Pancreas (tissue), 10 donors: ENCODE data around the gene AMBP. TPM values are rescaled to one million over a fixed set of nuclear protein-coding genes. Genes with fewer than 3 reads are reported as not detected.
A peak's percentile ranks its signal among the peaks of the same experiment; 100 is the strongest.

Source experiments
- ATAC-seq, 4 donors: fragments of 200-7000 bp; cut with Tn5 transposase; one replicate each; pipeline versions ENCODE4 v1.8.0 to v1.9.1; 2020; ENCODE audit warnings: mild to moderate bottlenecking in 4 of 4, moderate library complexity in 4 of 4
- DNase-seq, 6 donors: peaks; one replicate each; pipeline ENCODE4 v3.0.0-alpha.2; 2020
- FAIRE-seq: peaks from 2 replicates; lab custom pipeline; 2012; peaks lifted over from hg19 to GRCh38; lab: Jason Lieb, UNC
- H3K27ac ChIP-seq, 4 donors: fragments of 200-600 bp; sonication (generic); 1 replicate in 3 of 4; 2 replicates in 1 of 4; pipeline versions ENCODE4 v1.5.0 to v1.8.0; 2020
- H3K27me3 ChIP-seq, 4 donors: fragments of 200-600 bp; one replicate each; pipeline ENCODE4 v1.8.0; 2021
- H3K36me3 ChIP-seq, 3 donors: fragments of 200-600 bp; sonication (generic) in 1 of 3; one replicate each; pipeline versions ENCODE4 v1.5.0 to v1.8.0; 2020 to 2021
- H3K4me1 ChIP-seq, 3 donors: fragments of 200-600 bp; one replicate each; pipeline ENCODE4 v1.8.0; 2021
- H3K4me3 ChIP-seq, 4 donors: fragments of 200-600 bp; sonication (generic) in 2 of 4; one replicate each; pipeline versions ENCODE4 v1.5.0 to v1.8.0; 2020 to 2021
- H3K9me3 ChIP-seq, 4 donors: fragments of 200-600 bp; one replicate each; pipeline ENCODE4 v1.8.0; 2021
- WGBS, 2 donors: extraction: QIAGEN DNeasy Blood & Tissue Kit; methylation state at CpG; one replicate each; pipeline ENCODE4 v1.1.7; 2013; 5-methylcytosine and 5-hydroxymethylcytosine counted together
- intact Hi-C, 3 donors: fragments of 100-400 bp; cut with DNase I; formaldehyde crosslinking; loops; one replicate each; pipeline versions ENCODE4 v1.11.1 to v1.14.2; 2022
- polyA plus RNA-seq, 2 donors: library from polyadenylated mRNA; stranded (reverse); fragments of 200-250 nt; gene quantifications; one replicate each; pipeline ENCODE4 v1.2.3, GENCODE V29; 2013
- total RNA-seq, 6 donors: library from RNA; stranded (reverse); fragmentation: NEBNext Ultra II Directional in 4 of 6; extraction: Animal tissue kit (Norgen Biotek cat#: 25700) in 4 of 6; gene quantifications; one replicate each; pipeline versions ENCODE4 v1.2.1 to v1.2.4, GENCODE V29; 2021 to 2023
- TF ChIP-seq, protein P1 (sequence below), 4 donors: fragments of 200-600 bp; sonication (generic) in 3 of 4; IDR thresholded peaks; one replicate each; pipeline versions ENCODE4 v1.5.0 to v1.8.0; 2021; ENCODE audit warnings: antibody characterized with exemption in 4 of 4
- donor health status: healthy with polysubstance abuse.
- donor health status: DM: no; HTN: no; CAD: no; lungs with moderate emphysema.
- donor health status: DM: no; HTN: no; CAD: no.
- donor health status: control.
- donor health status: control.
- donor health status: Bipolar disorder and iron deficiency.
- donor health status: DM: yes; HTN: yes; CAD: no.
- donor health status: DM: no; HTN: no; CAD: no.
- donor health status: DM: no; HTN: no; CAD: no.
- donor health status: DM: yes; HTN: yes; CAD: no.

The AMBP gene
- total RNA-seq, result 100 to 1,000 TPM in 3 of 6 donors, 10 to 100 TPM in 3; 62.7 to 108 (median 89.2) TPM
- 100 to 1,000 TPM; 178 to 370 TPM for polyA plus RNA-seq

DNA sequence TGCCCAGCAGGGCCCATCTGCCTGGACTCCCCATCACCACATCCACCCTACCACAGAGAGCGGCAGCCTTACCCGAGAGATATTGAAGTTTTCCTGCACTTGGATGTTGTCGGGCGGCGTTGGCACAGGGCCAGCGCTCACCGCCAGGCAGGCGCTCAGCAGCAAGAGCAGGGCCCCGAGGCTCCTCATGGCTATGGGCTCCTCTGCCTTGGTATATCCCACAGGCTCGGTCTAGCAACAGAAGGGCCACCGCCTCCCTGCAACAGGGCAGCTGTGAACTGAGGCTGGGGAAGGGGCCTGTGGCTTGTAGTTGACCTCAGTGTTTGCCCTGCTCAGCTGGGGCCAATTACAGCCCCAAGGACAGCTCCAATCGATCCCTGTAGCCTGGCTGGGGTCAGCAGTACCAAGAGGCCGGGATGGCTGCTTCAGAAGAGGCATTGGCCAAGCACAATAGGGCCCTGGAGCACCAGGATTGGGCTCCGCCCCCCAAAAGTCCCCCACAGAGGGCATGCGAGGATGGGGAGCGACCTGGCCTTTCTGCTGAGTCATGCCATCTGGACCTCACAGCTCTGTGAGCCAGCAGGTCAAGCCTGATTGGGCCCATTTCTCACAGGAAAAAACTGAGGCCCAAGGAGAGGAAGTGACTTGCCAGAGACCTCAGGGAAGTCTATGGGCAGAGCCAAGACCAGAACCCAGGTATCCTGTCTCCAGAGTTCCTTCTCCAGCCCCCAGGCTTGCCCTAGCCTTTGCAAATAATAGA, at the start of gene AMBP:
Gene AMBP (minus strand): TSS at position 280 of the 760 bp plus-strand sequence. CDS start 91 bp downstream, at position 189.
- Histone ChIP-seq H3K27me3 (no peaks in the 10 kb centered on the region), H3K9me3 (no peaks in the 10 kb centered on the region), H3K4me3 (peak within 1 kb of the TSS in 2 of 4 donors; percentile 17 to 24), H3K4me1 (peaks cover 40 to 51% (median 46%) of the 10 kb centered on the region in 3 donors), H3K36me3 (no peaks in the 10 kb centered on the region), H3K27ac (peak within 1 kb of the TSS; percentile 8 to 67 (median 43))
- FAIRE-seq, result no peak
- WGBS, 2 donors, result 14 to 16% methylated on average over 16 of the region's 16 CpGs
- ATAC-seq, result peak in 3 of 4 donors; percentile 4 to 9 (median 6)
- TF ChIP-seq, protein P1, sequence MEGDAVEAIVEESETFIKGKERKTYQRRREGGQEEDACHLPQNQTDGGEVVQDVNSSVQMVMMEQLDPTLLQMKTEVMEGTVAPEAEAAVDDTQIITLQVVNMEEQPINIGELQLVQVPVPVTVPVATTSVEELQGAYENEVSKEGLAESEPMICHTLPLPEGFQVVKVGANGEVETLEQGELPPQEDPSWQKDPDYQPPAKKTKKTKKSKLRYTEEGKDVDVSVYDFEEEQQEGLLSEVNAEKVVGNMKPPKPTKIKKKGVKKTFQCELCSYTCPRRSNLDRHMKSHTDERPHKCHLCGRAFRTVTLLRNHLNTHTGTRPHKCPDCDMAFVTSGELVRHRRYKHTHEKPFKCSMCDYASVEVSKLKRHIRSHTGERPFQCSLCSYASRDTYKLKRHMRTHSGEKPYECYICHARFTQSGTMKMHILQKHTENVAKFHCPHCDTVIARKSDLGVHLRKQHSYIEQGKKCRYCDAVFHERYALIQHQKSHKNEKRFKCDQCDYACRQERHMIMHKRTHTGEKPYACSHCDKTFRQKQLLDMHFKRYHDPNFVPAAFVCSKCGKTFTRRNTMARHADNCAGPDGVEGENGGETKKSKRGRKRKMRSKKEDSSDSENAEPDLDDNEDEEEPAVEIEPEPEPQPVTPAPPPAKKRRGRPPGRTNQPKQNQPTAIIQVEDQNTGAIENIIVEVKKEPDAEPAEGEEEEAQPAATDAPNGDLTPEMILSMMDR (IDR thresholded peaks at IDR 0.05), result no peak
- intact Hi-C loops, result no loop called here
- DNase-seq, result peak in 5 of 6 donors; percentile 51 to 79 (median 61)

DNA sequence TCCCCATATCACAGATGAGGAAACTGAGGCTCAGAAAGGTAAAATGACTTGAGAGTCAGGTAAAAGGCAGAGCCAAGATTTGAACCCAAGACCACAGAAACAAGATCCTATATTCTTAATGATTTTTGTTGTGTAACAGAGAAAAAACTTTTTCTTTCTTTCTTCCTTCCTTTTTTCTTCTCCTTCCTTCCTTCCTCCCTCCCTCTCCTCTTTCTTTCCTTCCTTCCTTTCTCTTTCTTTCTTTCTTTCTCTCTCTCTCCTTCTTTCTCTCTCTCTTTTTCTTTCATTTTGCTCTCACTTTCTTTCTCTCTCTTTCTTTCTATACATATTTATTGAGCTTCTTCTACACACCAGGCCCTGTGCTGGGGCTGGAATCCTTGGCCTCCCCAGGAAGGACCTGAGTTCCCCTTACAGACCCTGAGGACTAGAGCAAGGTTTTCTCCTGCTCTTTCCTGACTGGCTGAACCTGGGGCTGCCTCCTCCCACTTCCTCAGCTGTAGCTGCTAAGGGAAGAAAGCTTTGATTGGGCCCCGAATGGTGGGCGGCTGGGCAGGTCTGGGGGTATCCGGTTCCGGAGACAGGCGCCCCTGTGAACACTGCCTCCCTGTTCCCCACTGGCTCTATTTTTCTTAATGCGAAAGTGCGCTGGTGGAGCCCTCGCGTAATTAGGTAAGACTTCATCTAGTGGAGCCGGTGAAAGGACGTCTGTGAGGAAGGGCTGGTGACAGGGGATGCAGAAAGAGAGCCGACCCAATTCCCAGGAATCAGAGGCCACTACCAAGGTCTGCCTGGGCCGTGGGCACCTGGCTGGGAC, 48.4 kb upstream of the AMBP start:
- H3K4me3 ChIP-seq, result no peak overlapping the region
- no peak for ATAC-seq
- H3K36me3 ChIP-seq, result no peaks in the 10 kb centered on the region
- no peak for DNase-seq
- no peak overlapping the region for H3K27ac ChIP-seq
- TF ChIP-seq, protein P1 (IDR thresholded peaks at IDR 0.05), result no peak
- H3K27me3 ChIP-seq, result no peaks in the 10 kb centered on the region
- no peaks in the 10 kb centered on the region for H3K4me1 ChIP-seq
- no peaks in the 10 kb centered on the region for H3K9me3 ChIP-seq
- FAIRE-seq, result no peak
- intact Hi-C loops, result no loop called here
- WGBS, 2 donors, result 83 to 87% methylated on average over 13 of the region's 13 CpGs

DNA sequence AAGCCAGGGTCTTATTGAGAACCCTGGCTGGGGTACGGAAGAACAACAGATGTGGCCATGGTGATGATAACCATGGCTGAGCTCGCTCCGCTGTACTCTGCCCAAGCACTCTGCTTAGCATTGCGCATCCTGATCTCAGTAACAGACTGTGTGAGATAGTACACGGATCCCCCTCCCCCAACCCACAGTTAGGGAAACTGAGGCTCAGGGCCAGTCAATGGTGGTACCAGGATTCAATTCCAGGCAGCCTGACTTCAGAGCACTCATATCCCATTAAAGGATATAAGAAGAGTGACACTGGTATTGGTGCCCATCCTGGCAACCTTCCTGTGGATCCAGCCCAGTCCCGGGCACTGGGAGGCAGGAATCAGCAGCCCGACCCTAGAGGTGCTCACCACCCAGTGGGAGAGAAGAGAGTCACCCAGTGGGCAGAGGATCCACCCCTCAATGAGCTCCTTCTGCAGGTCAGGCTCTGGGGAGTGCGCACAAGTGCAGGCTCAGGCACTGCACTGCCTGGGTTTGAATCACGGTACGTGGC, 47.4 kb upstream of the AMBP start:
- Histone ChIP-seq H3K27me3 (no peaks in the 10 kb centered on the region), H3K9me3 (no peaks in the 10 kb centered on the region), H3K4me3 (no peak overlapping the region), H3K36me3 (no peaks in the 10 kb centered on the region), H3K4me1 (no peaks in the 10 kb centered on the region), H3K27ac (no peak overlapping the region)
- FAIRE-seq, result no peak
- TF ChIP-seq, protein P1 (IDR thresholded peaks at IDR 0.05), result no peak
- intact Hi-C loops, result no loop called here
- no peak for ATAC-seq
- no peak for DNase-seq
- 88 to 94% methylated on average over 10 of the region's 10 CpGs for WGBS, 2 donors

DNA sequence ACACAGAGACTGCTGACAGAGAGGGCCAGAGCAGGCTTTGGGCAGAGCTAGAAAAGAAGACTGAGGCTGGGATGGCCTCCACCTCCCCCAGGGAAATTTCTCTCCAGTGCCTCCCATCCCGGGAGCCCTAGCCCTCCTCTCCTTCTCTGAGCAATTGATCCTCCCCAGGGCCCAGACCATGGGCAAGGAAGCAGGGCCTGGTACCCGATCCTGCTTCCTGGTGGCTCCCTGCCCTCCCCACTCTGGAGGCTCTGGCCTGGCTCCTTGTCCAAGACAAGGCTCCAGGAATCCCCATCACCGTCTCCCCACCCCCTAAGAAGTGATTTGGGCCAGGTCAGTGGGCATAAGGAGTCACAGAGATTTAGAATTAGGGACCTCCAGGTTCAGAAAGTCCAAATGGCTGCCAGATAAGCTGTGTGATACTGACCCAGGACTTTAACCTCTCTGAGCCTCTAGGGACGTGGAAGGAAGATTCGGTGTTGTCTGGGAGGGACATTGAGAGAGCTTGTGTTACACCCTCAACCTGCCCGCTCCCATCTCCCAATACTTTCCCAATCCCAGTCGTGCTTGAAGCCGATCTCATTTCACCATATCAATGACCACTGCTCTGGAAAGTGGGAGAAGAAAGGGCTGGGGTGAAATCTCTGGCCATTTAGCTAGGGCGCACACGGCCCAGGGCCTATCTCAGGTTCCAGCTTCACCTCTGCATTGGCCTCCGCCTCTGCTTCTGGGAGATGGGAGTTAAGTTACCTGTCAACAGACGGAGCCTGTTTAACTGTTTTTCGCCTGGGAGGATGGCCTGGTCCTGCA, 46.8 kb upstream of the AMBP start:
- Histone ChIP-seq H3K4me3 (no peak overlapping the region), H3K36me3 (no peaks in the 10 kb centered on the region), H3K27me3 (no peaks in the 10 kb centered on the region), H3K4me1 (no peaks in the 10 kb centered on the region), H3K27ac (no peak overlapping the region), H3K9me3 (no peaks in the 10 kb centered on the region)
- ATAC-seq (no peak), DNase-seq (no peak), FAIRE-seq (no peak)
- 89 to 92% methylated on average over 13 of the region's 13 CpGs for WGBS, 2 donors
- TF ChIP-seq, protein P1 (IDR thresholded peaks at IDR 0.05), result no peak
- intact Hi-C loops, result no loop called here
